A673 (cell line): ENCODE measurements around the gene RORC.

Source experiments
- CTCF ChIP-seq: fragments of 300-800, 200-600 bp; sonication (generic); conservative IDR thresholded peaks from 2 replicates; pipeline ENCODE4 v1.5.1; 2017; ENCODE audit warnings: low read depth, mild to moderate bottlenecking, antibody characterized with exemption, low read length, moderate library complexity, mixed read lengths
- EZH2 ChIP-seq: fragments of 200-600 bp; sonication (generic); IDR thresholded peaks from 2 replicates; pipeline ENCODE4 v1.6.1; 2017; ENCODE audit warnings: borderline replicate concordance, low read depth, mild to moderate bottlenecking, mixed read lengths, antibody characterized with exemption, low read length; ENCODE audit not compliant: poor library complexity, severe bottlenecking

- TF ChIP-seq CTCF (no peak), EZH2 (no peak)
Observed at GRCh38 chr1:151762941-151763921, 68.4 kb downstream of the RORC start, which contains the start of gene MRPL9.
